ENCODE measurements around the gene LPO. TPM values are rescaled to one million over a fixed set of nuclear protein-coding genes. Genes with fewer than 3 reads are reported as not detected.

LPO gene
- total RNA-seq, 1 experiment from 2014 or later = not detected

- no peak for DNase-seq (ENCODE audit: low read depth, low spot score)
- intact Hi-C loops (cut with micrococcal nuclease; ENCODE audit: unreplicated experiment) (no loop called here), in situ Hi-C loops (cut with HindIII; ENCODE audit: low pct_unique_long_range_greater_than_20kb, low sequenced_read_pairs) (no loop called here)
- ATAC-seq = no peak
- H3K4me1 ChIP-seq (ENCODE audit: control insufficient read depth, insufficient read depth, low read length) = no peaks in the 10 kb centered on the region; the same call in 1 of the 2 replicates
- BruUV-seq (replicated peaks) = no TSS peak
- no peak overlapping the region for H3K27ac ChIP-seq (ENCODE audit: low read length)
- TF ChIP-seq CTCF (IDR thresholded peaks at IDR 0.05) = no peak
- TF ChIP-seq TCF7L2 (IDR thresholded peaks at IDR 0.05; ENCODE audit: low read depth, low read length) = no peak
- no peak for TF ChIP-seq SIN3A (IDR thresholded peaks at IDR 0.05; ENCODE audit: borderline replicate concordance, insufficient read depth, low read depth, low read length)
- no peak for TF ChIP-seq POLR2AphosphoS5 (IDR thresholded peaks at IDR 0.05; ENCODE audit: low read depth, low read length)
- no peak for TF ChIP-seq REST (IDR thresholded peaks at IDR 0.05; ENCODE audit: insufficient read depth in 1 of 2, low read depth in 2 of 2, low read length in 1 of 2)
- ChIA-PET POLR2A (interaction anchor here (0.6 kb wide), 1 partner anchor 73 kb away, joined by 6 read pairs; no protein-coding TSS in a partner anchor), CTCF (no interaction called here)
- no peaks in the 10 kb centered on the region for H3K27me3 ChIP-seq (ENCODE audit: control insufficient read depth, insufficient read depth, low read length)
- H3K36me3 ChIP-seq (ENCODE audit: control insufficient read depth, insufficient read depth, low read length) = peaks cover 3% of the 10 kb centered on the region; the same call in 1 of the 2 replicates
- H3K4me3 ChIP-seq (ENCODE audit: low read depth in 2 of 2, low read length in 2 of 2) = no peak overlapping the region
- no peaks in the 10 kb centered on the region for H3K9me3 ChIP-seq (ENCODE audit: control insufficient read depth, insufficient read depth, low read depth, low read length)
Measured at GRCh38 chr17:58217766-58218165, 20.6 kb upstream of the LPO start.

GRCh38 chr17:58219007-58219788, 19.2 kb upstream of the LPO start, which contains the start of gene MKS1:
Gene MKS1 (minus strand): TSS chr17:58219255. CDS start chr17:58219230, 25 bp downstream.
- intact Hi-C loops (cut with micrococcal nuclease; ENCODE audit: unreplicated experiment) = no loop called here
- H3K27ac ChIP-seq (ENCODE audit: low read length) = peak within 1 kb of the TSS; percentile 87

More at GRCh38 chr17:58219007-58219788, 19.2 kb upstream of the LPO start, which contains the start of gene MKS1:
- peak; percentile 75; the same call in 1 of the 2 replicates for TF ChIP-seq POLR2AphosphoS5 (IDR thresholded peaks at IDR 0.05; ENCODE audit: low read depth, low read length)
- TF ChIP-seq SIN3A (IDR thresholded peaks at IDR 0.05; ENCODE audit: borderline replicate concordance, insufficient read depth, low read depth, low read length) = peak; percentile 53; the same call in 1 of the 2 replicates
- no peak for TF ChIP-seq TCF7L2 (IDR thresholded peaks at IDR 0.05; ENCODE audit: low read depth, low read length)
- TF ChIP-seq CTCF (IDR thresholded peaks at IDR 0.05) = peak; percentile 70
- TF ChIP-seq REST (IDR thresholded peaks at IDR 0.05; ENCODE audit: insufficient read depth in 1 of 2, low read depth in 2 of 2, low read length in 1 of 2) = peak in 1 of 2 experiments; percentile 39; a peak in 1 of 4 replicates
- no TSS peak for BruUV-seq (replicated peaks)
- Histone ChIP-seq H3K4me1 (ENCODE audit: control insufficient read depth, insufficient read depth, low read length) (no peaks in the 10 kb centered on the region; the same call in 1 of the 2 replicates), H3K27me3 (ENCODE audit: control insufficient read depth, insufficient read depth, low read length) (no peaks in the 10 kb centered on the region), H3K36me3 (ENCODE audit: control insufficient read depth, insufficient read depth, low read length) (peaks cover 3% of the 10 kb centered on the region; the same call in 1 of the 2 replicates), H3K9me3 (ENCODE audit: control insufficient read depth, insufficient read depth, low read depth, low read length) (no peaks in the 10 kb centered on the region), H3K4me3 (ENCODE audit: low read depth in 2 of 2, low read length in 2 of 2) (peak within 1 kb of the TSS; percentile 82 to 92)
- in situ Hi-C loops (cut with HindIII; ENCODE audit: low pct_unique_long_range_greater_than_20kb, low sequenced_read_pairs) = no loop called here
- ChIA-PET CTCF (no interaction called here), POLR2A (interaction anchor here (0.6 kb wide), 2 partner anchors 80 to 296 kb away, joined by 3 to 7 read pairs; no protein-coding TSS in a partner anchor)
- peak; percentile 100 for ATAC-seq
- peak; percentile 48 for DNase-seq (ENCODE audit: low read depth, low spot score)

All from Panc1 (cell line).